Stimulated activated CD8-positive, alpha-beta memory T cell treated with anti-CD3 and anti-CD28 coated beads, Interleukin-12 subunit alpha, Interleukin-12 subunit beta, amount 100 ng/mL, for 24 hours (primary cell): Measurements from ENCODE around the gene LRCH3.
A peak's percentile ranks its signal among the peaks of the same experiment; 100 is the strongest.
"Not testable (repeated sequence)": the region's sequence is repeated elsewhere in the genome, so short reads cannot be mapped to it uniquely, and the experiment has no call there.

Experiments used
- DNase-seq: peaks from one replicate; pipeline ENCODE4 v3.0.0-alpha.2; 2020; ENCODE audit errors: extremely low read depth

The LRCH3 gene

DNA sequence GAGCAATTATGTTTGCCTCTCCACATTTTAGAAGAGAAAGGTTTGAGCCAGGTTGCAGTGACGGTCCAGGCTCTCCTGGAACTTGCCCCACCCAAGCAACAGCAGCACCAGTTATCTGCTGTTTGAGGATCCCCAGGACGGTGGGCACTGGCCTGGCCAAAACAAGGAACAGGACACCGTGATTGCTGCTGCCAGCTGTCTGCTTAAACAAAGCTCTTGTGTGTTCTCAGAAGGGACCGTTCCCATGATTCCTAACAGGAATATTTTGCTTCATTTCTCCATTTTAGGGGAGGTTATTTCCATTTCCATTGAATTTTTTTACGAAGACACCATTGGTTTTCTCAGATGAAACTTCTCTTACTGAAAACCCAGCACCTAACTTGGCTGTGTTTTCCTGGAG, 92.5 kb downstream of the LRCH3 start:
- DNase-seq = no peak

DNA sequence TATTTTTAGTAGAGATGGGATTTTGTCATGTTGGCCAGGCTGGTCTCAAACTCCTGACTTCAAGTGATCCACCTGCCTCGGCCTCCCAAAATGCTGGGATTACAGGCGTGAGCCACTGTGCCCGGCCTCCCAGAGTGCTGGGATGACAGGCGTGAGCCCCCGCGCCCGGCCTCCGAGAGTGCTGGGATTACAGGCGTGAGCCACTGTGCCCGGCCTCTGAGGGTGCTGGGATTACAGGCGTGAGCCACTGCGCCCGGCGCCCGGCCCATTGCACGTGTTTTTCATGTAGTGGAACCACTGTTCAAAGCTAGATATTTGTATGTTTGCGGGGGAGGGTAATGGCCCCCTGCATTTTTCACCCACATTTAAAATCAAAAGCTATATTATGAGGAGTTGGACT, 93.3 kb downstream of the LRCH3 start:
- not testable (repeated sequence) for DNase-seq

DNA sequence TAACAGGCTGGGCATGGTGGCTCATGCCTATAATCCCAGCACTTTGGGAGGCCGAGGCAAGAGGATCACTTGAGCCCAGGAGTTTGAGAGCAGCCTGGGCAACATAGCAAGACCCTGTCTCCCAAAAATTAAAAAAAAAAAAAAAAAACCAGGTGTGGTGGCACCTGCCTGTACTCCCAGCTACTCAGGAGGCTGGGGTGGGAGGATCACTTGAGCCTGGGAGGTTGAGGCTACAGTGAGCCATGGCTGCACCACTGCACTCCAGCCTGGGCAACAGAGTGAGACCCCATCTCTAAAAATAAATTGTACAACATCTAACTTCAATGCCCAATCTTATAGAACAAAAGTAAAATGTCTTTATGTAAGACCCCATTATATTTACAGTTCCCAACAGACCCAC, 95.0 kb downstream of the LRCH3 start:
- not testable (repeated sequence) for DNase-seq

DNA sequence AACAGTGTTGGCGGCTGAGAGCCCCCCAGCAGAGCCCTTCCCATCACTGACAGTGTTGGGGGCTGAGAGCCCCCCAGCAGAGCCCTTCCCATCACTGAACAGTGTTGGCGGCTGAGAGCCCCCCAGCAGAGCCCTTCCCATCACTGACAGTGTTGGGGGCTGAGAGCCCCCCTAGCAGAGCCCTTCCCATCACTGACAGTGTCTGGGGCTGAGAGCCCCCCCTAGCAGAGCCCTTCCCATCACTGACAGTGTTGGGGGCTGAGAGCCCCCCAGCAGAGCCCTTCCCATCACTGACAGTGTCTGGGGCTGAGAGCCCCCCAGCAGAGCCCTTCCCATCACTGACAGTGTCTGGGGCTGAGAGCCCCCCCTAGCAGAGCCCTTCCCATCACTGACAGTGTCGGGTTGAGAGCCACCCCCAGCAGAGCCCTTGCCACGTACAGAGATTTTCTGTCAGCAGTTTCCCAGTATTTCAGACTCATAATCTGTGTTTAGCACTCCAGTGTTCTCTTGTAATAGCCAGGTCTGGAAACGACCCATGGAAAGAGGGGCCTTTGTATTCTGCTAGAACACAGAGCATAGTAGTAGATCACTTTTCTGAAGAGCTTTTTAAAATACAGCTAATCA, 96.5 kb downstream of the LRCH3 start:
- not testable (repeated sequence) for DNase-seq

DNA sequence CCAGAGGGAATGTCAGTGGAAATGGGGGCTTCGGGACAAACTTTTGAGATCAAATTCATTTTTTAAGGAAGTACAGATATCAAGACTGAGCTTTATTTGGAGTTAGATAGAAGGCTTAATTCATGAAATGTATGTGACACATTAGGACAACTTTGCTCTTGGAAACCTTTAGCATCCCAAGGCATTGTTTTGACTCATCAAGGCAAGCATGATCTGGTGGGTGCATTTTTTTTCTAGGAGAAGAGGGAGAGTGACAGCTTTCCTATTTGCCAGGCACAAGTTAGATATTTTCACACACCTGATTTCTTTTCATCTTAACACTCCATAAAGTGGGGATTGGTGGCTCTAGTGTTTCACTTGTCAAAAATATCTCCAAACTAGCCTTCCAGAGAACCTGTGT, 97.5 kb downstream of the LRCH3 start:
- DNase-seq = no peak

DNA sequence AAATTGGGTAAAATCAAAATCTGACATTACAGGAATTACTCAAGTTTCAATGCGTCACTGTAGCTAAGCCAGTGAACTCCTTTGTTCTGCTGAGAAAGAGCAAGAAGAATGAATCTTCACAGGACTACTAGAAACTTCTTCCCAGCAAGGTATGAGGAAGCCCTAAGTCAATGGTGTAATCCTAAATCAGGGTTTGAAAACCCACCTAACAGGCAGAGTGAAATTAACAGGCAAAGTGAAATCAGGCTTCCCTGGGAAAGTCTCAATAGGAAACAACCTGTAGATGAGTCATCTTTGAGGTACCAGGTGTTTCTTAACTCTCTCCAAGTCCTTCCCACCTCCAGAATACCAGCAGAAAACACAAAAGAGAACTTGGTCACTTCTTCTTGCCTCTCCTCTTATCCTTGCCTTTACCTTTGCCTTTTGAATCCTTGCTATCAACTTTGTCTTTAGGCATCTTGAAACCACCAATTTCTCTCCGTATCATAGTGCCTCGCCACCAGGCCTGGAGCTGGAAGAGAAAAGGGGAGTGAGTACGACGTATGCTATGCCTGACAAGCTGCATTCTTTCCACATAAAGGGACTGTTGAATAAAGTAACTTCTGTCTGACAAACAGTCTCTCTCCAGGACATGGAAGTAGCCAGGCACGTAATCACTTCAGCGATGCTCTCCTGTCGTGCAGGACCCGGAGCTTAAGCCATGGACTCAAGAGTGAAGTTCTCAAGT, 98.3 kb downstream of the LRCH3 start:
- DNase-seq = no peak

DNA sequence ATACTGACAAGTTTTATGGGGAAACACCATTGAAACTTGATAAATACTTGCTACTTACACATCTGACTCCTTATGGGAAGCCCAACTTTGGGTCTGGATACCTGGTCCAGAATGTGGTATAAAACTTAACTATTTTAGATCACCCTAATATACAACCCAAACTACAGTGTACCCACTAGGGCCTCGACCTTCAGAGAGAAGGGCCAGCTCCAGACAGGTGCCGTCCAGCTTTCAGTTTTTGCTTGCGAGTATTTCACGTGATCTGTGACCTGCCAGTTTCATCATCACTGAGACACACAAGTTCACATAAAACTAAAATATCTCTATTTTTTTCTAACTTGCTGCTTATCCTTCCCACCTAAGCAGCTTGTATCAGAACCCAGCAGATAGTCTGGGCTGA, 99.6 kb downstream of the LRCH3 start:
- DNase-seq = no peak

DNA sequence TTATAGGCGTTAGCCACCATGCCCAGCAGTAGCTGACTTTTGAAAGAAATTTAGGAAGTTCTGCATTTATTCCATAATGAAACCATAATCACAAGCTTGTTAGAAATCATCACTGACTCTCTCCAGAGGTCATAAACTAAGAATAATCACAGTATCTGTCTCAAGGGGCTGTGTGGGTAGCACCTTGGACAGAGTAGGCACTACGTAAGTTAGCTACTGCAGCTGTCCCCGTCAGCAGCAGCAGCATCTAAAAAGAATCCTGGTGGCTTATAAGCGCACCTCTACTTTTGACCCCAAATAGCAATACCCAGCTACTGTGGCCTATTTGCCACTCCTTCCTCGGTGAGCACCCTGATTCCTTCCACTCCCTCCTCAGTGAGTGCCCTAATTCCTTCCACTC, 101.1 kb downstream of the LRCH3 start:
- DNase-seq = no peak

DNA sequence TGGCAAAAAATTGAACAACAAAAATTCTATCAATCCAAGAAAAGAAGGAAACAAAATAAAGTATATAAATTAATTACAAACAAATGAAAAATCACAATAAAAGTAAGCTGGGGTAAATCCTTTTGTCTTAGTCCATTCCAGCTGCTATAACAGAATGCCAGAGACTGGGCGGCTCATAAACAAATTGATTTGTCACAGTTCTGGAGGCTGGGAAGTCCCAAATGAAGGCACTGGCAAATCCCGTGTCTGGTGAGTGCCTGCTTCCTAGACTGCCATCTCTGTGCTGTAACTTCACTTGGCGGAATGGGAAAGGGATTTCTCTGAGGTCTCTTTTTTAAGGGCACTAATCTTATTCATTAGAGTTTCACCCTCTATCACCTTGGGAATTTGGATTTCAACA, 105.4 kb downstream of the LRCH3 start:
- DNase-seq = no peak

DNA sequence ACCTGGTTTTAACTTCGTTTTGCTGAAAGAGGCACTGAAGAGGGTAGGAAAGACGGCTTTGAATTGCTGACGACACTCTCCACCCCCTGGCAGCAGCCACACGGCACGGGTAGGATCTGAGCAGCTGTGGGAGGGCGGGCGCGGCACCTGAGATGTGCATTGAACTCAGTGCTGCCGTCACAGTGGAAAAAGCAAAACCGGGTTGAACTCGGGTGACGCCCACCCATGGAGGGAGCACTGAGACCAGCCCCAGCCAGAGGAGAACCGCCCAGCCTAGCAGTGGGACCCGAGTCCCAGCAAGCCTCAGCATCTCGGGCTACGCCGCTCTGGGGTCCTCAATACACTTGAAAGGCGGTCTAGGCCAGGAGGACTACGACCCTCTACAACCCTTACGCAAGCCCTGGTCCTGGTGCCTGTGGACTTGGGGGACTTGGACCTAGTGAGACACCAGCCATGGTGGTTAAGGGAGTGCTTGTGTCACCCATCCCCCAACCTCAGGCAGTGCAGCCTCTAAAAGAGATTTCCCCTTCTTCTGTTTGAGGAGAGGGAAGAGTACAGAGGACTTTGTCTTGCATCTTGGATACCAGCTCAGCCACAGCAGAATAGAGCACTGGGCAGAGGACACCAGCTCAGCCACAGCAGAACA, 108.9 kb downstream of the LRCH3 start:
- DNase-seq = no peak

DNA sequence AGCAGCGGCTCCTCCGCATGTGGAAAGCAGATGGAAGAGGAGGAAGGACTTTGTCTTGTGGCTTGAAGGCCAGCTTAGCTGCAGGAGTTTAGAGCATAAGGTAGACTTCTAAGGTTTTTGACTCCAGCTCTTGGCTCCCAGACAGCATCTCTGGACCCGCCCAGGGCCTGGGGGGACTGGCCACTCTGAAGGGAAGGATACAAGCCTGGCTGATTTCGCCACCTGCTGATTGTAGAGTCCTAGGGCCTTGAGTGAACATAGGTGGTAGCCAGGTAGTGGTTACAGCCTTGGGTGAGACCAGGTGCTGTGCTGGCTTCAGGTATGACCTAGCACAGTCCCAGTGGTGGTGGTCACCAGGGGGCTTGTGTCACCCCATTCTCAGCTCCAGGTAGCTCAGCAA, 110.6 kb downstream of the LRCH3 start:
- DNase-seq = no peak

DNA sequence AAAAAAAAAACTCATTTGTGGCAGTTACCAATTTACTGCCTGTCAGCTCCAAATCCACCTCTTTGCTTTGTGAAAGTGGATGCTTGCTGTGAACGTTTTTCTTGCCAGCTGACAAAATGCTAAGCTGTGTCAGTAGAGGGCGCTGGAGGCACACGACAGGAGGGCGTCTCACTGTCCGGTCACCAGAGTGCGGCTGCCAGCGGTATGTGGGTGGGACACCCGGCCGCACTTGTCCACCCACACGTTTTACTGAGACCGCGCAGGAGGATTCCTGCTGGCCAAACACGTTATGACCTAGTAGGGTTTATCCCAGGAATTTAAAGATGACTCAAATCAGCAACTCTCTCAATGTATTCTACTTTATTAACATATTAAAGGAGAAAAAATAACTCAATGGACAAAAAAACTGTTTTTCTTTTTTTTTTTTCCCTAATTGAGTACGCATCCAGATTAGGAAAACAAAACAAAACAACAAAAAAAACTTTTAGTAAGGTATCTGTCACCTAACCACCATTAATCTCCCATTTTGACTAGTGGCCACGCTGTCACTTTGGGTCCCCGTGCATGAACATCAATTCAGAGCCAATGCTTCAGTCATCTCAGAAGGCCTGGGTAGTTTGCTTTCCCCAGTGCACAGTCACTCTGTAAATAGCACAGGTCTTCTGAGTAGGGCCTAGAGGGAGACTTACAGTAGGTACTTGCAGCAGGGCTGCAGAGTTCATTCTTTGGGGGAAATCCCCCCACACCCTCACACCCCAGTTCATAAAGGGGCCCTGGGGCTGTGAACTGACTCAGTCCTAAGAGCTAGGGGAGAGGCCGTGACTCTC, 115.2 kb downstream of the LRCH3 start:
- DNase-seq = peak; percentile 56

DNA sequence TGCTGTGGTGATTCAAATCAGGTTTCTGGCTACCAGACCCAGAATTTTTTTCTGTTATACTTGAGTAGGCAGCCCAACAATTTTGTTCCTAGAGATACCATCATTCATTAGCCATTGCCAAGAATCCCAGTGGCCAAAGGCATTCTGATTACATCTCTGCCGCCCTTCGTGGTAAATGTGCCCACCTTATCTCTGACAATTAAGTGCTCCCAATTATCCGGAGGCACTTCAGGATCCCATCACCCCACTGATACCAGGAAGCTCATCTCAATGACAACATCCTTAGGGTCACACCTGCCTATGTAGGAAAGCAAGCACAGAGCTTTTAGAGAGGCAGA, 115.8 kb downstream of the LRCH3 start:
- no peak for DNase-seq

DNA sequence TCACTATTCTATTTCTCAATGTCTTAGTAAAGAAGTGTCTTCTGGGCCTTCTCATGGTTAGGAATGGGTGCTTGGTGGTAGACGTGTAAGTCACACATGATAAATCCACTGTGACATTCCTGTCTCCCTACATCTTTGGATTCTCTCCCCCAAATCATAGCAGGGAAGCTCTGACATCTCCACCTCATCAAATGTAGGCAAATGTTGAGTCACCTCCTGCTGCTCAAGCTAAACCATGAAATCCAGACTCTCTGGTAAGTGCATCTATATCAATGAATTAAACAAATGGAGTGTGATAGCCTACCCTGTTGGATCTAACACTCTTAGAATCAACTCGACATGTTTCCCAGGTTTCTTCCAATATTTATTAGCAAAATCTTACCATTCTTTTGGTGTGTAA, 116.1 kb downstream of the LRCH3 start:
- no peak for DNase-seq

DNA sequence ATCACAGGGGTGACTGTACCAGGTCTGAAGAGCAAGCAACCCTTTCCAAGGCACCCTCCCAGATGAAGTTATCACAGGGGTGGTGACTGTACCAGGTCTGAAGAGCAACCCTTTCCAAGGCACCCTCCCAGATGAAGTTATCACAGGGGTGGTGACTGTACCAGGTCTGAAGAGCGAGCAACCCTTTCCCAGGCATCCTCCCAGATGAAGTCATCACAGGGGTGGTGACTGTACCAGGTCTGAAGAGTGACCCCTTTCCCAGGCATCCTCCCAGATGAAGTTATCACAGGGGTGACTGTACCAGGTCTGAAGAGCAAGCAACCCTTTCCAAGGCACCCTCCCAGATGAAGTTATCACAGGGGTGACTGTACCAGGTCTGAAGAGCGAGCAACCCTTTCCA, 117.5 kb downstream of the LRCH3 start:
- not testable (repeated sequence) for DNase-seq

DNA sequence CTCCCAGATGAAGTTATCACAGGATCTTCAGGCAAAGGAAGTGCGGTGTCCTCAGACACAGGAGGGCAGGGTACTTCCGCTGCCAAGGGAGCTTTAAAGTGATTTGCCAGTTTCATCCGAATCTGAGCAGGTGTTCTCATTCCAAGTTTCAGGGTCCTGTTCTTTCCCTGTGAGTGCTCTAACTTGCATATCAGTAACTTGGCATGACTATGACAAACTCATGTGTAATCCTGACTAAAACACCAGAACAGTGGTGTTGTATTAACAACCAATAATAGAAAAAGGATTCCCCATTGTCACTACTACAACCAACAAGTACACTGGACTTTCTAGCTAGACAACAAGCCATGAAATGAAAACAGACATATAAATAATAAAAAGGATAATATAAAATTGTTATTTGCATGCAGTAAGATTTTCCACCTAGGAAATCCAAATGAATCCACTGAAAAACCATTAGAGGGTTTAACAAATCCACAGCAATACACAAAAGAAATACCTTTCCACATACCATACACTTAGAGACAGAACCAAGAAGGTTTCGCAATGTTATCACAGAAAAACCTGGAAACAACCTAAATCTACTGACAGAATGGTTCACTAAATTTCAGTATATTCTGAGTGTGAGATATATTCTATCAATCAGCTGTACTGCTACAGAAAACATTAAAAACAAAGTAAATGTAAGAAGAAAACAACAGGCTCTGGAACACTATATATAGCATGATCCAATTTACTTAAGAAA, 118.1 kb downstream of the LRCH3 start:
- DNase-seq = no peak

DNA sequence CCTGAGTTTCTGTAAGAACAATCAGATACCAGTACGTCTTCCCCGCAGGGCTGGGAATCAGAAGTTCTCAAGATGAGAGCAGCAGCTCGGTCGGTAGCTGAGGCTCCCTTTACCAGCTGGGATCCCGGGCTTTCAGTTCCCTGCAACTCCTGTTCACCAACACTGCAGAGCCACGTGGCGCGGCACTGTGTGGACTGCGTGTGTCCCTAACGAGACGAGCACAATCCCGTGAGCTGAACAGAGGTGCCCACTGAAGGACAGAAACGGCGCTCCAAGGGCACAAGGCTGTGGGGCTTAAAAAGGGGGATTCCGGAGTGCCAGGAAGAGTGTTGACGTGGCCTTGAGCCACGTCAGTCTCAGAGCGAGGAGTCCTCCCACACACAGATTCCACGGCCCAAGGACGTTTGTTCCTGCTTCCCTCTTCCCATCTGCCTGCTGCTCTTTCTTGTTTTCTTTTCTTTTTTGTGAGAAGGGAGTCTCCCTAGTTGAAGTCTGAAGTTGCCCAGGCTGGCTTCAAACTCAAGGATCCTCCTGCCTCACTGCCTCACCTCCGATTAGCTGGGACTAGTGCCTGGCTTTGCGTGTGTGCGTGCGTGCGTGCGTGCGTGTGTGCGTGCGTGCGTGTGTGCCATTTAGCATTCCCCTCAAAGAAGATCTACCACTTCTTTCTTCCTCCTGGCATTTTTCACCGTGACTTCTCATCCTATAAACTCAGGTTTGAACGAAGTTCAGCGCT, 121.9 kb downstream of the LRCH3 start:
- DNase-seq = no peak

DNA sequence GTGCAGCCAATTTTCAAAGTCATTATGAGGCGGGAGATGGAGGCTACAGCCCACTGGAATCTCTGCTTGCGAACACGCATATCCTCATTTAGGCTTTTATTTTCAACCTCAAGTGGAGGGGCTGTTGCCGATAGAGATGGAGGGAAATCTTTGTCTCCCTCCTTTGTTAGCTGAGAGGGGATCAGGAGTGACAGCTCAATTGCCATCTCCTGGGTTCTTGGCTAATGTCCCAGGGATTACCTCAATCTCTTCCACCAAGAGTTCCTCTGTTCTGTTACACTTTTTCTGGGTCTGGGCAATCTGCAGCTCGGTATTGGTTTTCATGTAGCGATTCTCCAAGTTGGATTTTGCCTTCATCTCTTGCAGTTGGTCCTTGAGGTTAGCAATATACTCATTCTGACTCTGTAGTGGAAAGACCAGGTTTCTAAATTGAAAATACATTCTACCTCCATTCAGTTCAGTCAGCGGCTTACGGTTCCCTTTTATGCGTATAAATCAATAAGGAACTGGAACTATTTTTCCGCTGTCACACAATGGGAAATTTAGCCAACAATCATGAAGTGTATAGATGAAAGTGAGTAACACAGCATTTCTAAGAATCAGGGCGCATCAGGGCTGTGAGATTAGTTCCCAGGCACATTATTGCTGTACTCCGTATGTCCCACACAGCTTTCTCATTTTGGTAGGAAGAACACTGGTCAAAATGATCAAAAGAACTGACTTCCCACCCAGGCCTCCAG, 122.8 kb downstream of the LRCH3 start:
- no peak for DNase-seq

DNA sequence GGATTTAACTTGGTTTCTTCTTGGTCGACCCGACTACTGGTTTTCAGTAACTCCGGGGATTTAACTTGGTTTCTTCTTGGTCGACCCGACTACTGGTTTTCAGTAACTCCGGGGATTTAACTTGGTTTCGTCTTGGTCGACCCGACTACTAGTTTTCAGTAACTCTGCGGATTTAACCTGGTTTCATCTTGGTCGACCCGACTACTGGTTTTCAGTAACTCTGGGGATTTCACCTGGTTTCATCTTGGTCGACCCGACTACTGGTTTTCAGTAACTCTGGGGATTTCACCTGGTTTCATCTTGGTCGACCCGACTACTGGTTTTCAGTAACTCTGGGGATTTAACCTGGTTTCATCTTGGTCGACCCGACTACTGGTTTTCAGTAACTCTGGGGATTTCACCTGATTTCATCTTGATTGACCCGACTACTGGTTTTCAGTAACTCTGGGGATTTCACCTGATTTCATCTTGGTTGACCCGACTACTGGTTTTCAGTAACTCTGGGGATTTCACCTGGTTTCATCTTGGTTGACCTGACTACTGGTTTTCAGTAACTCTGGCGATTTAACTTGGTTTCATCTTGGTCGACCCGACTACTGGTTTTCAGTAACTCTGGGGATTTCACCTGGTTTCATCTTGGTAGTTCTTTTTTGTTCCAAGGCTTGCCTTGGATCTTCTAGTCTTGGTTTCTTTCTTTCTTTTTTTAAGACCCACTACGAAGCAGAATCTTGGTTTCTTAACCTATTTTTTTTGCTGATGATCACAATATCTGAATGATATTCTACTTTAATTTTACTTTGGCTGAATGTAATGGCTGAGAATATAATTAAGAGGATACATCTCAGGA, 130.6 kb downstream of the LRCH3 start:
- DNase-seq = not testable (repeated sequence)
